GM18861 (cell line): ENCODE measurements around the gene GATB.

Experiments
- ATAC-seq: cut with Tn5 transposase; IDR thresholded peaks from one replicate; pipeline ENCODE4 v1.9.1; 2021; ENCODE audit not compliant: unreplicated experiment

Gene GATB

DNA sequence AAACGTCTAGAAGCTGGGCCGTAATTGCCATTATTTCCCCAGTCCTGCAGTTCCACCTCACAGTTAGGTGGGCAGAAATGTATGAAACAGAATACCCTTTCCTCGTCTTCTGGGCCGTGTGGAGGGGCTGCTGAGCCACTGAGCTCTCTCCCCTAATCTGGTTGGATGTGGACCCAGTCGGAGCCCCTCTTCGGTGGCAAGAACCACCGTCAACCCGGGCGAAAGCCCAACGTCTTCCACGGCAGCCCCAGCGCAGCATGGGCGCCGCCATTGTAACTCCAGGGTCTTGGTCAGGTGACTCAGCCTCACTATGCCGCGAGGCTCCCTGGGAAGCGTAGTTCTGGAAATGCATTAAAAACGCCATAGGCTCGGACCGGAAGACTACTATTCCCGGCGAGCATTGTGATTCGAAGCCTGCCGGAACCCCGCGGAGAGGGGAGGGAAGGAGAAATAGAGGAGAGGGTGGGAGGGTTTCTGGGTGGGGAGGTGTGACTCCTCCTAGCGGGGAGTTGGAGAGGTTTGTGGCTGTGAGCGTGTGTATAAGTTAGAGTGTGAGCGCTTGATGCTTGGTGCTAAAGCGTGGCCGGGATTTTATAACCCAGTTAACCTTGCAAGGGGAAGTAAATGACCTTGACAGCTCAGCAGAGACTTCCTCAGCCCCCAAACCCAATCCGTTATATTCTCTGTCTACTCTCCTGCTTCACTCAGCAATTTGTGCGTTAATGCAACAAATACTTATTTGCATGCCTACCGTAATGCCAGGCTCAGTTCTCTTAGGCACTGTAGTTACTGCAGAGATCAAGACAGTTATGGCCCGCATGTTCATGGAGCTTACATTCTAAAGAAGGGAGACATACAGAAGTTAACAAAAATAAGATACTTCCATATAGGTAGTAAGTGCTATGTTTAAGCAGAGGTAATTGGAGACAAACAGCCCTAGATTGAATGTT, at the start of gene GATB:
TSS of gene GATB (minus strand) at position 296 of the 950 bp plus-strand sequence. CDS start at position 271, 25 bp downstream.
- peak; percentile 99 for ATAC-seq

GRCh38 chr4:151810476-151810875, 49.7 kb upstream of the GATB start:
- no peak for ATAC-seq

- ATAC-seq = no peak
These were observed 48.9 kb upstream of the GATB start for GRCh38 chr4:151809716-151810115.

DNA sequence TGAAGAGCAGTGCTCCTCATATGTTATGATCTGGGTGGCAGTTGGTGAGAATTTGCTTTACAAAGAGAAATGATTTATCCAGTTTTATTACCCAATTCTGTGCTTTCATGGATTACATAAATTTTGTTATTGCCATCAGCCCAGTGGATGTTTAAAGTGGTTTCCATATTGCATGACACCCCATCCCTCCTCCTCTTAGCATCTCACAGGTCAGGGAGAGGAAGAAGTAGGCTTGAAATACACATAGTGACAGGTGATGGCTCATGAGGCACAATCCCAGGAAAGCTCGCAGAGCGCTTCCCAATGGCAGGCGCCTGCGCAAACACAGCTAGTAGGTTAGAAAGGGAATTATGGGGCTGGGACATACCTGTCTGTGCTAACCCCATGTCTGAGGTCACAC, 47.7 kb upstream of the GATB start:
- no peak for ATAC-seq

- ATAC-seq = no peak
These were observed 47.3 kb upstream of the GATB start for GRCh38 chr4:151808120-151808529.

- no peak for ATAC-seq
These were observed 46.4 kb upstream of the GATB start for GRCh38 chr4:151807220-151807619.

DNA sequence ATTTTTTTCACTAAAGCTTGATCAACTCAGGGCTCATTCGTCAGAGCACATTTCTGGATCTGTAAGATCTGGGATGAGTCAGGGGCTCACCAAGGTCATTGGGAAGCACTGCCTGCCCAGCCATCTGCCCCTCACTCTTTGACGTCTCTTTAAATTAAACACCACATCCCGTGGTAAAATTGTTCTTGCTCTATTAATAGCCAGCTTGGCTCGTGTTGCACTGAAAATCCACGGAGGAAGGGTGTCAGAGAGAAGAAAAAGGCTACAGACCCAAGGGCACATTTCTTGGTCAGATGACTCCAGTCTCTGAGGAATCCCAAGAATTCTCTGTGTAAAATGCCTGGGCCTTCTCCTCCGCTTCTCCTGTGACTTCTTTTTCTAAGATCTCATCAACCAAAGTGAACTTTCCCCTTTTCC, 45.7 kb upstream of the GATB start:
- no peak for ATAC-seq

GRCh38 chr4:151804821-151805220, 44.0 kb upstream of the GATB start:
- no peak for ATAC-seq

- no peak for ATAC-seq
These were observed 43.4 kb upstream of the GATB start for GRCh38 chr4:151804086-151804630.

- ATAC-seq = no peak
These were observed 42.4 kb upstream of the GATB start for GRCh38 chr4:151803246-151803645.

DNA sequence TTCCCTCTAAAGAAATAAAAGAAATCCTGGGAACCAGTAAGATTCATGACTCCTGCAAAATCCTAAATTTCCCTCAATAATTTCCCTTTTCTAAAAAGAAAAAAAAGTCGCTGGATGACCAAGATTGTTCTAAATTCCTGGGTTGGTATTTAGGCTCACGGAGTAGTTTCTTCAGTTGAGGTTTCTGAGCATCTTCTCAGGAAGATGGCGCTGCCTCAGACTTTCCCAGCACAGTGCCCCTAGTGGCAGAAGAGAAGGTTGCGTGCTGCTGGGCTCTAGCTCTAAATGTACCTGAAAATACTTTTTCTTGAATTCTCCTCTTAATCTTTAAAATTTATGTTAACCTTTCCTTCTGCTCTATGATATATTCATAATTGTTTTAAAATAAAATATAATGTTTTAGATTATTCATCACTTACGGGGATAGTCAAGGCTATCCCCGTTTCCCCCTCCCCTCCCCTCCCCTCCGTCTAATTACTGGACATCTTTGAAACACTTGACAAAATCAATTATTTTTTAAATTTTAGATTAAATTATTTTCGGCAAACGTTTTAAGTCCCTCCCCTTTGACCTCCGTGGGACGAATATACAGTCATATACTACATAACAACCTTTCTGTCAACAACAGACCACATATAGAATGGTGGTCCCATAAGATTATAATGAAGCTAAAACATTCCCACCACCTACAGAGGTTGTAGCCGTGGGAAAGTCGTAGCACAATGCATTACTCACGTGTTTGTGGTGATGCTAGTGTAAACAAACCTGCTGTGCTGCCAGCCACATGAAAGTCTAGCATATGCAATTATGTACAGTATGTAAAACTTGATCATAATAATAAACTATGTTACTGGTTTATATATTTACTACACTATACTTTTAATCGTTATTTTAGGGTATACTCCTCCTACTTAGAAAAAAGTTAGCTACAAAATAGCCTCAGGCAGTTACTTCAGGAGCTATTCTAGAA, 41.0 kb upstream of the GATB start:
- ATAC-seq = peak; percentile 57

- ATAC-seq = no peak
These were observed 38.7 kb upstream of the GATB start for GRCh38 chr4:151799417-151800012.

- ATAC-seq = peak; percentile 53
These were observed 38.0 kb upstream of the GATB start for GRCh38 chr4:151798678-151799416.

- no peak for ATAC-seq
These were observed 37.0 kb upstream of the GATB start for GRCh38 chr4:151797853-151798252.

DNA sequence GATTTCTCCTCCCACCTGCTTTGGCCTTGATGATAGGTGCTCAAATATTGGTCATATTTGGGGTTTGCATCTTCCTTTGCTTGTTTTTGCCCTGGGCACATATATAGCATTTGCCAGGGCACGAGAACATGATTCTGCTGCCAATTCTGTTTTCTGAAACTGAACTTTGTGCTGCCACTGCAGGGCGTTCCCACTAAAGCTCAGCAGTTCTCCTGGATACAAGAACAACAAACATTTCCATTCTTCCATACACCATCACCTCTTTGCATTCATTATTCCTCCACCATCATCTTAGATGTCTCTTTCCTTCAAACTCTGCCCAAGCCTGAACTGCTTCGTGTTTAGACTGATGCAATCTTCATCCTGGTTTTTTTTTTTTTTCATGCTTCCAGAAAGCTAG, 36.3 kb upstream of the GATB start:
- no peak for ATAC-seq

- ATAC-seq = no peak
These were observed 35.3 kb upstream of the GATB start for GRCh38 chr4:151796106-151796505.

DNA sequence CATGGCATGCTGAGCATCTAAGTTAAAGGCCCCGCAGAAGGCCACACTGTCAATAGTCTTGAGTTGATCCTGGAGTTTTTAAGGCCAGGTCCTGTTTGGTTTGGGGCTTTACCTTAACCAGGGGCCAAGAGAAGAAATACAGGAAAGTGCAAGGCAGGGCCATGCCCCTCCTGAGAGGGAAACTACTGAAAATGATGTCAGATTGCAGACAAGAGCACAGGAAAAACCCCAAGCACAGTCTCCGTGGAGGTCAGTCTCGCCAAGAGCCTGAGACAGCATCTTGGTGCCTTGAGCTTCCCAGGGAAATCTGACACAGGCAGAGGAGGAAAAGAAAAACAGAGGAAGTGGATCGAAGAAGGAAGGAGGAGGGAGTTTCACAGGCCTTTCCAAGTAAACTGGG, 32.2 kb upstream of the GATB start:
- no peak for ATAC-seq

GRCh38 chr4:151792530-151792929, 31.7 kb upstream of the GATB start:
- no peak for ATAC-seq

- no peak for ATAC-seq
These were observed 27.2 kb upstream of the GATB start for GRCh38 chr4:151788021-151788420.

- ATAC-seq = no peak
These were observed 25.3 kb upstream of the GATB start for GRCh38 chr4:151786158-151786495.
